ENCODE data around the gene SLC8A3. TPM values are rescaled to one million over a fixed set of nuclear protein-coding genes. Genes with fewer than 3 reads are reported as not detected.

Gene SLC8A3
- total and polyA plus RNA-seq, 10 of the 15 experiments (the other 5 are each of a cell fraction or from before 2014, with no cell fraction given), result 0.04 to 0.17 (median 0.13) TPM; not detected in 3

- POLR2A ChIA-PET, result no interaction called here
- H3K9me3 ChIP-seq (replicated peaks; ENCODE audit: control insufficient read depth, insufficient read depth, low read length), result no peaks in the 10 kb centered on the region
- no peaks in the 10 kb centered on the region for H4K20me1 ChIP-seq (ENCODE audit: control insufficient read depth, insufficient read depth)
- ATAC-seq (no peak), DNase-seq (ENCODE audit: low read depth, low spot score) (no peak), FAIRE-seq (no peak)
- CTCF ChIA-PET, result interaction anchor here (0.6 kb wide), 1 partner anchor 21 kb away, joined by 3 read pairs; no protein-coding TSS in a partner anchor
- BruUV-seq (replicated peaks), result no TSS peak
- no peaks in the 10 kb centered on the region for H3K36me3 ChIP-seq (ENCODE audit: control insufficient read depth in 2 of 2, insufficient read depth in 2 of 2, low read length in 1 of 2)
- TF ChIP-seq MEF2A (IDR thresholded peaks at IDR 0.05; ENCODE audit: insufficient read depth, low read depth, low read length) (no peak), TCF7 (IDR thresholded peaks at IDR 0.05; ENCODE audit: borderline replicate concordance) (no peak), TCF3 (IDR thresholded peaks at IDR 0.05; ENCODE audit: borderline replicate concordance, insufficient read depth, low read depth, low read length) (no peak), CREB1 (IDR thresholded peaks at IDR 0.05; ENCODE audit: low read depth) (no peak), FOXM1 (IDR thresholded peaks at IDR 0.05; ENCODE audit: low read depth, low read length) (no peak), ZSCAN29 (IDR thresholded peaks at IDR 0.05) (no peak), E2F4 (IDR thresholded peaks at IDR 0.05; ENCODE audit: low read depth, low read length) (no peak), SMC3 (IDR thresholded peaks at IDR 0.05; ENCODE audit: borderline replicate concordance, low read length) (no peak), YY1 (IDR thresholded peaks at IDR 0.05; ENCODE audit: low read depth, low read length) (no peak), TARDBP (IDR thresholded peaks at IDR 0.05; ENCODE audit: borderline replicate concordance) (no peak), ZBED1 (IDR thresholded peaks at IDR 0.05; ENCODE audit: borderline replicate concordance) (no peak), MLLT1 (IDR thresholded peaks at IDR 0.05) (no peak)
- no peak overlapping the region for H3K27ac ChIP-seq (ENCODE audit: control insufficient read depth, insufficient read depth)
- 83% methylated on average over 3 of the region's 3 CpGs for WGBS (ENCODE audit: insufficient coverage, insufficient replicate concordance, low lambda C conversion rate, missing lambda C conversion rate)
- SMC1A ChIA-PET (ENCODE audit: uncharacterized antibody, unreplicated experiment), result no interaction called here
- no peak overlapping the region for H3K4me3 ChIP-seq
- no peak overlapping the region for H3K4me2 ChIP-seq (ENCODE audit: control insufficient read depth, insufficient read depth)
- H3K9ac ChIP-seq (ENCODE audit: control insufficient read depth, insufficient read depth, low read length), result no peak overlapping the region
- no peaks in the 10 kb centered on the region for H3K4me1 ChIP-seq (ENCODE audit: control insufficient read depth, insufficient read depth, low read length)
- RAD21 ChIA-PET (ENCODE audit: unreplicated experiment), result no interaction called here
- H2AFZ ChIP-seq (ENCODE audit: control insufficient read depth, low read depth, low read length), result no peak overlapping the region
- intact Hi-C loops (cut with micrococcal nuclease; ENCODE audit: unreplicated experiment), result no loop called here
- H3K27me3 ChIP-seq (replicated peaks in 1 of 2; ENCODE audit: control insufficient read depth in 2 of 2, insufficient read depth in 2 of 2, low read length in 1 of 2), result peaks cover 1 to 5% of the 10 kb centered on the region in 2 experiments
- no peaks in the 10 kb centered on the region for H3K79me2 ChIP-seq (ENCODE audit: control insufficient read depth, insufficient read depth, low read length)
- in situ Hi-C loops (cut with MboI), result no loop called here
Observed at GRCh38 chr14:70094106-70094505, 94.6 kb downstream of the SLC8A3 start.
